ENCODE data around the gene SBF2.

- TF ChIP-seq CTCF (conservative IDR thresholded peaks at IDR 0.05; ENCODE audit: low read depth, low read length) (no peak), EZH2 (IDR thresholded peaks at IDR 0.05; ENCODE audit: low read length, unreplicated experiment) (no peak), EZH2phosphoT487 (IDR thresholded peaks at IDR 0.05; ENCODE audit: borderline replicate concordance, low read length) (no peak)
These were observed 418.6 kb downstream of the SBF2 start for GRCh38 chr11:9875399-9875798.
